ENCODE measurements around the gene ITPR1.
"Not testable (repeated sequence)": the region's sequence is repeated elsewhere in the genome, so short reads cannot be mapped to it uniquely, and the experiment has no call there.

ITPR1 gene

DNA sequence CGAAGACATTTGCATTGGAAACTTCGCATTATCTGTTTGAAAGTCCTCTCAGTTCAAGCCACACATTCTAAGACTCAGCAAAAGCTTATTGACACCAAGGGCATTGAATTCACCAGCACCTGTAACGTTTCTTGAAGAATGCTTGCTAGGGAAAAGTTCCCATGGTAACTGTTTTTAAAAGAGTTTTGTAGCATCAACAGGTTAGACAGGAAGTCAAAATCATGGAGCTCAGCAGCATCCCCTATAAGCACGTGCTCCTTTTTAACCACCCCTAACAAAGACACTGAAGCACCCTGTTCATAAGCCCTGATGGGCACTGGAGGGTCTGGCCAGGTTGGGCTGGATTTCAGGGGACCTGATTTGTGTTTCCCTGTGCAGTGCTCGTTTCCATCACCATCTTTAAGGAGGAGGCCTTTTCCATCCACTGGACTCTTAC is 256.4 kb downstream of the ITPR1 start:
- DNase-seq: no peak

DNA sequence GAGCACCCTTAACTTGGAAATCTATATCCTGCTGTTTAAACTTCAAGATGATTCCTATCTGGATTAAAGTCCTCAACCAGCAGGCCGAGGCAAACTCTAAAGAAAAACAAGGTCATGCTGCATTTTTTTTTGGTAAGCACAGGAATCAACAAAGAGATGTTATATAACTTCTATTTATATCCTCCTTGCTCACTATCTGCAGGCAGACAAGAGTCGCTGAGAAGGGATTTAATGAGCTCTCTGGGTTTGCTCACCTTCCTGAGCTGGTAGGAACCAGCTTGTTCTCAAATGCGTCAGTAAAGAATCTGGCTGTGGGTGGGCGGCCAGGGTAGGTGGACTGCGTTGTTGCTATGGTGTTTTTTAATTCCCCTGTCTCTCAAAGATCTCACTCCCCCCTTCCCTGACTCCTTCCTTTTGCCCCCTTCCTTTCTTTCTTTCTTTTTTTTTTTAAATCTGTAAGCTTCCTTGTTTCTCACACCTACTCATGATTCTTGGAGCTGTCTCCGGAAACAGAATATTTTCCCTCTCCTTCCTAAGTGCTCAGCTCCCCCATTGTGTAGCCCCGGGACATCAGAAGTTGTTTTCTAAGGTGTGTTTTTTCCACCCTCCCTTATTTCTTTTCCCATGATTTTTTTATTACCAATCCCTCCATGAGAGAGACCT is 257.3 kb downstream of the ITPR1 start:
- no peak for DNase-seq

DNA sequence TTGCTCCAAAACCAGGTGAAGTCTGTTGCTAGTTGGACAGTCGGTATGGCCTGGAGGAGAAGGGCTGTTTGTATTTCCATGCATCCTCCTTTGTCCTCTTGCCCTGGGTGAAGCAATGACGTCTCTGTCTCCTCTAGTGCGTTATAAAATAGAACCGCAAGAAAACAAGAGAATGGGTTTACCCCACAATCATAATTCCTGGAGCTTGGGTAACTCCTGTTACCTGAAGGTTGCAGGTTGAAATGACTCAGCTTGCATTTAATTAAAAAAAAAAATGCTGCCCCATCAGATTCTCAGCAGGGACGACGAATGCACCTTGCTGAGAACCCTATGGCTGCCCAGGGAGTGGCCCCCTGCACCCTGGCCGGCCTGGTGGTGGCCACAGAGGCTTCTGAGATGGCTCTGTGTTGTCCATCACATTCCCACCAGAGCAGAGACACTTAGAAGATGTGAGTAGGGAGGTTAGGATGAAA is 257.9 kb downstream of the ITPR1 start:
- DNase-seq: no peak

DNA sequence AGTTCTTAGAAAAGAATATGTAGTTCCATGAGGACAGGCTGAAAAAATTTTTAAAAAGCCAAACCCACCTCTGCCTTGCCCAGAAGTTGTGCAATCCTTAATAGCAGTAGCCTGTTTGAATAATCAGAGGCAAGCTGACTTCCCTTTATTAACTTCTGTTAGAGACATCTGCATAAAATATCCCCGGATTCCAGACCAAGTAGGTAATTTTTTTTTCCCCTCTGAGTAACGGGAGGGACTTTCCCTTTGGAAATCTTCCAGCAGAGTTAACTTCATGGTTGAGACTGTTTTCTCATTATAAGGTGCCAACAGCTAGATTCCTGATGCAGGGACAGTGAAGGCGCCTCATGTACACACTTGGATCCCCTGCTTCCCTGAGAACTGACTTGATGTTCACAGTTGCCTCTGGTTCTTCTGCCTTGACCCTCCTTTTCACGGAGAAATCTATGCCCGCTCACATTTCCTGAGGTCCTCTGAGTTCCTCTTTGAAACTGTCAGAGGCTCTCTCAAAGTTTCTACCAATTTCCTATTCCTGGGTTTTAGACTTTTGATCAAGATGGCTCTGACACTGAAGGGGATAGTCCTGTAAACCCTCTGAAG is 258.5 kb downstream of the ITPR1 start:
- DNase-seq: no peak

DNA sequence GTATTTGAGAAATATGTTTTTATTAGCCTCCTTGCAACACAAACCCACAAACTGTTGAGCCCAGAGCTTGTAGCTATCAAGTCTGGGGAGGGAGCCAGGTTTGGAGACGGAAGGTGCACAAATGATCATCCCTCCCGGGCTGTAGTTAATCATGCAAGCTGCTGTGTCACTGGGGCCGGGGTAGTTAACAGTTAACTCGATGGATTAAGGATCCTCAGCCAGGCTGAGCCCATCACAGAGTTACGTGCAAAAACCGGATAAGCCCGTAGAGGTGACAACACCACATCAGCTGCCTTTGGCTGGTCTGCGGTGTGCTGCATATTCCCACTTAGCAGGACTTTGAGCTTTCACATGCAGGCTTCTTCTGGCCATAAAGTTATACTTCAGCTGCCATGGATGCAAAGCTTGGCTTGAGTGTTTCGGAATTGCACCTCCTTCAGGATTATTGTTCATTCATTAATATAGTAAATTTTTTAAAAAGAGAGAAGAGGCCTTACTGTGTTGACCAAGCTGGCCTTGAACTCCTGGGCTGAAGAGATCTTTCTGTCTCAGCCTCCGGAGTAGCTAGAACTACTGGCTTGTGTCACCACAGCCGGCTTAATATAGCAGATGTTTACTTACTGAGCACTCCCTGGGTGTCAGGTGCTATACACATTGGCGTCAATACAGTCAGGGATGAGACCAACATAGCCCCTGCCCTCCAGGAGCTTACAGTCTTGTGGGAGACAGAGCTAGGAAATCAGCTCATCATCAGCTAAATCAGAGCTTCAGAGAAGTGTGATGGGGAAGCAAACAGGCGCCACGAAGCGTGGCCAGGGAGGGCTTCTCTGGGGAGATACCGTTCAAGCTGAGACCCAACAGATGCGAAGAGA is 259.3 kb downstream of the ITPR1 start:
- no peak for DNase-seq

DNA sequence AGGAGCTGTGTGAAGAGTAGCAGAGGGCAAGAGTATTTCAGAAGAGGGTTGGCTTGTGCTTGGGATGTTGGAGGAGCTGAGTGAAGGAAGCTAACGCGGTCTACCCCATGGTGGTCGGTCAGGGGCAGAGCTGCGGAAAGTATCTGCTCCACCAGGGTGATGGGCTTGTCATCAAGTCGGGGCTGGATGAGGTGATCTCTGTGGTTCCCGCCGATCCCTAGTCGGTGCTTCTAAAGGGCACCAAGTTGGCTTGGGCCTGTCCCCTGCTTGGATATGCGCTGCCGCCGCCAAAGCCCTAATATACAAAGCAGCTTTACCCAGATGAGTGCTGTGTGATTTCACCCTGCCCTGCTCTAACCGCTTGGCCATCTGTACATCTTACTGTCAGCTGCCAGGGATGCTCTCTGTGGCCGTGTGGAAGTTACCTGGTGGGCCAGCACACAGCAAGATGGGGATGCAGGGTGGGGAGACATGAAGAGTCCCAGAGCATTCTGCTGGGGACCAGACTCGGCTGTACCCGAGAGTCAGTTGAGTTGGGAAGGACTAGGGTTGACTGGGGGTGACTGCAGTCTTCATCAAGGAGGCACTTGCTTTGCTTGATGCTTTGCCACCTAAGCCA is 260.0 kb downstream of the ITPR1 start:
- DNase-seq: no peak

DNA sequence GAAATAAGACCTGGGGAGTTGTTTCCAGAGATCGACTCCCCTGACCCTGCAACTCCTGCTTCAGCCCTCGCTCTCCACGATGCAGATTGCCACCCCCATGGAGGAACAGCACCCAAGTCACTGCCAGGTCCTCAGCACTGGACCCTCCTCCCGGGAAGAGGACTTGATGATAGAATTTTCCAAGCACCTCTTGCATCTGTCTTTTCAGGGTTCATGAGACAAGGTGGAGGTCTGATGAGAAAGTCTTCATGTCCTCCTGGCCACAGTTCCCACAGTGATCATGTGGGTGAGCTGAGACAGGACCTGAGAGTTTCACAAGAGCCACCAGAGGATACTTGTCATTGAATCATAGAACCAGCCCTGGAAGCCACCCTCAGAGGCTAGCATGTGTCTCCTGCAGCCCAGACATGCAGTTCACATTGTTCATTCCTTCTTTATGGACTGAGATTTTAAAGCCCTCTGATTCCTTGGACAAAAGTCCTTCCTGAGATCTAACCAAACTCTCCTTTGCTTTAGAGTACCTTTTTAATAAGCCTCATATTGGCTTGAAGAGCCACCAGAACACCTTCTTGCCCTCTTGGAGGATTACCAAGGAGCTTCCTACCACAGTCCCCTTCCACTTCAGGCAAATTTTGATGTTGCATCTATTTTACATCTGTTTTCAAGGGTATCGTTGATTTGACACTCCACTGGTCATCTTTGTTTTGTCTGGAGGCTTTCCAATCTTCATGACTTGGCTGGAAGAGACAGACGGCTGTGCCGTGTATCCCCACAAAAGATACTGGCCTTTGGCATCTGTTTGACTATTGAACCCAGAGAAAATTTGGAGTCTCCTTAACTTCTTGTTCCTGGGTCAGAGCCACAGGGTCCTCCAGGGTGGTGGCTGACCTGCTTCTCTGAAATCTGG is 261.3 kb downstream of the ITPR1 start:
- no peak for DNase-seq

DNA sequence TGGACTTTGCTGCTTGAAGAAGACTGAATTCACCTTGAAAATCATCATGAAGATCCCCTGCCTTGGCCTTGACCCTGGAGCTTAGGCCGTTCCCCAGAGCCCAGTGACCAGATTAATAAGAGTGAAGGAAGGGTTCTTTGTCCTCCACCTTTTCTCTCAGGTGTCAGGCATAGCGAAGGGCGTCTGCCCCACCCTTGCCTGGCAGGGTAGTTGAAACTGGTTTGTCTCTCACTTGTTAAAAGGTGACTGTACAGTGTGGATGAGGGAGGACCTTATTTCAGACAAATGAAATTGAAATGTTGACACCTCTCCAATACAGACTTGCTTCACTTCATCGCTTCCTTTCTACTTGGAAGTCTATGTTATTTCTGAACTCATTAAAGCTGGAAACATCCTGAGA is 262.4 kb downstream of the ITPR1 start:
- DNase-seq: no peak

DNA sequence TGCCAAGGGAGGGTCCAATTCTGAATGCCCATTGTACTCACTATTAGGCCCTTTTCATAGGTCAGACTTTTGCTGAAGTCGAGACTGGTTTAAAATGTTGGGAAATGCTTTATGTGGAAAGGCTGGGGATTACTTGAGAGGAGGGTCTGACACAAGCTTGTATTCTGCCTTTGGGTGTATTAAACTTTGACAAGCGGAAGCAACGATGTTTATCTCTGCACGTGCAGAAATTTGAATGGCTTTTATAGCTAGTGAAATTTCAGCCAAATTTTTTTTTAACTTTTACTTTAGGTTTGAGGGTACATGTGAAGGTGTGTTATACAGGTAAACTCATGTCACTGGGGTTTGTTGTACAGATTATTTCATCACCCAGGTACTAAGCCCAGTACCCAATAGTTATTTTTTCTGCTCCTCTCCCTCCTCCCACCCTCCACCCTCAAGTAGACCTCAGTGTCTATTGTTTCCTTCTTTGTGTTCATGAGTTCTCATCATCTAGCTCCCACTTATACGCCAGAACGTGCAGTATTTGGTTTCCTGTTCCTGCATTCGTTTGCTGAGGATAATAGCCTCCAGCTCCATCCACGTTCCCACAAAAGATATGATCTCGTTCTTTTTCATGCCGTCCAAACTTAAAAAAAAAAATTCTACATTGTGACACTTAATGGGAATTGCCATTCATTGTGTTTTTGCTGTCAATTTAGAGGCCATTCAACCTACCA is 263.1 kb downstream of the ITPR1 start:
- DNase-seq: no peak

DNA sequence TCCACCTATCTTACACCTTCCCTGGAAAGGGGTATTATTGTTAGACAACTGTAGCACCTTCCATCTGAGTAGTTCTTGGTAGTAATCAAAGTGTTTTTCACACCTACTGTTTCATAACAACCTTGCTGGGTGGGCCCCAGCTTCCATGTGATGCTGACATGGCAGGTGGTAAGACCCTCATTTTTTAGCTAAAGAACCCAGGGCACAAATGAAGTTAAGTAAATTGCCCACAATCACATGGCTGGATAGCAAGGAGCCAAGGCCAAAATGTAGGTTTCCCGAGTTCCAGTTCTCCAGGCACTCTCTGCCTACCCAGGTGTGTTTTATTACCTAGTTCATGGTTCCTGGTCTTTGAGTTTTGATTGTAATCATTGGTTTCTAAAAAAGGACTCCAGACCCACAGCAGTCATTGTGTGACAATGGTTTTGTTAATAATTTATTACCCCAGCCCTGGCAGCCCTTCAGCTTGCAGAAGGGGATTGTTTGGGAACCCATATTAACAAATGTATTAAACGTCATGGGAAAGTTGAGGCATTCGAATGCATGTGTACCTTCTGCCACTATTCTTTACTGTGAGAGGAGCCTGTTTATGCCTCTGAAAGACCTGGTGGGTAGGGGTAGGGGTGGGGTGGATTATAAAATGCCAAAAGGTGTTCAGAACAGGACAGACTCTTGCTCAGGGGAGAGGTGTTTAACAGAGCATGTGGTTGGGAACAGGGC is 263.9 kb downstream of the ITPR1 start:
- DNase-seq: no peak

DNA sequence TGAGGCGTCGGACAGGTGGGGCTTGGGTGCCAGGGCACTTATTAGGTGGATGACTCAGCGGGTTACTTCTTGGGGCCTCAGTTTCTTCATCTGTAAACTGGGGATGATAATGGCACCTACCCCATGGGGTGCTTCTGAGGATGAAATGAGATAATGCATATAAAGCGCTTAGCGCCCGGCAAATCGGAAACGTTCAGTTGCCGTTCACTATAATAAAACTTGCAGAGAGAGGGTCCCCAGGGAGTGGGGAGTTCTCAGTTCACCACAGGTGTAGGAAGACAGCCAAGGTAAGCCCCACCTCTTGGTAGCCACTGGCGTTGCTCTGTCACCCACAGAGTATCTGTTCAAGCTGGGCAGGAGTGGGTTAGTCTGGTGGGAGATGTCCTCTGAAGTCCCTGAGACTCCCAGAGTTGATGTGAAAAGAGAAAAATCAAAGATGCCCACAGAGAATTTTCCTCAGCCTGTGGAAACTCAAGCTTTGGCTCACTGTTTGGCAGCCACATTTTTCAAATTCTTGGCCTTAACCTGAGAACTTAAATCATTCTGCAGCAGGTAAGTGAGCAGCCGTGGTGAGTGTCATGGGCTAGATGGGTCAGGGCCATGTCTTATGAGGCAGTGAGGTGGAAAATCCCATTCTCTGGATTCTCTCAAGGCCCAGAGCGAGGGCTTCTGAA is 264.6 kb downstream of the ITPR1 start:
- DNase-seq: no peak

DNA sequence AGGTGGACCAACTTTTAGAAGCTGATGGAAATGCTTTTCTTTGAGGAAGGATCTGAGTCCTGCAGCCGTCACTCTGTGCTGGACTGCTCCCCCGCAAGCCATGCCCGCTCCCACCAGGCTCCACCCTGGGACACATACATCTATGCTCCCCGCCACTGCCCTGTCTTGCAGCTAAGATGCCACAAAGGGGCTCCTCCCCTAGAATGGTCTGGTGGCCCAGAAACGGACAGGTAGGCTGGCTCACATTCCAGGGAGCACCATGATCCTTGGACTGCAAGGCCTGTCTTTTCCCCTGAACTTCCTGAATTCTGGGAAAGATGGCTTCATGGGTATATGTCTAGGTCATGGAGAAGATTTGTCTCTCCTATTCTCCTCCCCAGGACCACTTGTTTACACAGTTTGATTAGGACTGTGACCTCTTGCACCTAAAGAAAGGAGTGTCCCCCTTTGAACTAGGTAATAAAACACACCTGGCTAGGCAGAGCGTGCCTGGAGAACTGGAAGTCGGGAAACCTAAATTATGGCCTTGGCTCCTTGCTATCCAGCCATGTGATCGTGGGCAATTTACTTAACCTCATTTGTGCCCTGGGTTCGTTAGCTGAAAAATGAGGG is 265.2 kb downstream of the ITPR1 start:
- no peak for DNase-seq

DNA sequence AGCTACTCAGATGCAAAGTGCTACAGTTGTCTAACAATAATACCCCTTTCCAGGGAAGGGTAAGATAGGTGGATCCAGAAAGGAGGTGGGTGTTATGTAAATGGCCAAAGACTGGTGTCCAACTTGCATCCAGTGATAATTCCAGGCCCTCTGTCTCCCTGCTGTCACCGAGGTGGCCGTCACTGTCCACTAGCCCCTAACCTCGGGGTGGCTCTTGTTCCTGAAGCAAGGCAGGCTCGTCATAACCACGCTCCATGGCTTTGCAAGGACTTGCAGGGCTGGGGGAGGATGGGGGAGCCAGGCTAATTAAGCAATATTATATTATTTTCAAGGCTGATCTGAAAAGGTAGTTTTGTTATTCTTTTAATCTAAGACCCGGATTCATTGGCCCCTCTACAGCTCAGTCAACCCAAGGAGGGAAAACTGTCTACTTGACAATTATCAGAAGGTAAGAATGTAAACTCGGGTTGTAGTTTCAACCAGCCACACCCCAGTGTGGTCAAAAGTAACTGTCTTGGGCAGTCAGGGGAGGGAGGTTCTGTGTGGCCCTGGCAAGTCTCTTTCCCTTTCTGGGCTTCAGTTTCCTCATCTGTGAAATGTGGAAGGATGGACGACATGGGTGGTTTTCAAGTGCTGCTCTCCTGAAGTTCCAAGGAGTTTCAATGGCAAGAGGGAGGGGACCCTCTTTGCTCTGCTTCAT is 266.0 kb downstream of the ITPR1 start:
- DNase-seq: no peak

DNA sequence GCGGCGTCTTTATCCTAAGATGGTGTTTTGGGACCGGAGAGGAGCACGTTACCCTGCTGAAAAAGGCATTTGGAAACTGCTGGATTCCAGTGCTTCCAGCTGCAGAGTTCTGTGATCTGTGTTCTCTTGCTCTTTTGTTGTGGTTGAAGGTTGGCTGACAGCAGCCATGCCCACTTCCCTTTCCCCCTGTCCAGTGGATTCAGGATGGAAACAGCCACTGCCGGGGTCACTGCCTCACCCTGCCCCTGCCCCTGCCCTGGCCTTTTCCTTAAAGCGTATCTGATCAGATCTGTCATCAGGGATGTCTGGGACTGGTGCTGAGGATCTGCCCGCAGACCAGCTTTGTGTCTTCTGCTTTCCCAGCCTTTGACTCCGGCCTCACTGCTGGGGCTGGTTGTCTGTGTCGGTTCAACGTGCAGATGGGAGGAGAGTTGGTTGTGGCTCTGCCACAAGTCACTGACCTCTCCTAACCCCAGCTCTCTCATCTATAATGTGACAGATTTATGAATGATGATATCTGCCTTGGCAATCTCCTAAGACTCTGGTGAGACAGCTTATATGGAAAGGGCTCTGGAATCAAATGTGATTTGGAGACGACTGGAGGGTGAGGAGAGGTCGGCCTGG is 266.7 kb downstream of the ITPR1 start:
- DNase-seq: no peak

DNA sequence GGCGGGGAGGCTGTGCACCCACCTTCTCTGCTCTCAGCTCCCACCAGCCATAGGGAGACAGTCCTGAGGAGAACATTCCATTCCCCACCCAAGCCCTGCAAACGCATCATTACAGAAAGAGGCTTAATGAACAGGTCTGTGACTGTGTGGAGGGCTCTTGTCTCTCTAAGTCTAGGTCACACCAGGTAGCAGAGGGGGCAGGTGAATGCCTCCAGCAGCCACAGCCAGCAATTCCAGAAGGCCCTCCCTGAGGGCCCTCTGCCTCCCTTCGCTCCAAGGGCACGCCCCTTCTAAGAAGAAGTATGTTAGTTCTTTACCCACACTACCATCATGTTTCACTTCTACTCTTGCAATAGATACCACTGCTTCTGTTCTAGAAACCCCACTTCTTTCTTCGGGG is 268.6 kb downstream of the ITPR1 start:
- no peak for DNase-seq

DNA sequence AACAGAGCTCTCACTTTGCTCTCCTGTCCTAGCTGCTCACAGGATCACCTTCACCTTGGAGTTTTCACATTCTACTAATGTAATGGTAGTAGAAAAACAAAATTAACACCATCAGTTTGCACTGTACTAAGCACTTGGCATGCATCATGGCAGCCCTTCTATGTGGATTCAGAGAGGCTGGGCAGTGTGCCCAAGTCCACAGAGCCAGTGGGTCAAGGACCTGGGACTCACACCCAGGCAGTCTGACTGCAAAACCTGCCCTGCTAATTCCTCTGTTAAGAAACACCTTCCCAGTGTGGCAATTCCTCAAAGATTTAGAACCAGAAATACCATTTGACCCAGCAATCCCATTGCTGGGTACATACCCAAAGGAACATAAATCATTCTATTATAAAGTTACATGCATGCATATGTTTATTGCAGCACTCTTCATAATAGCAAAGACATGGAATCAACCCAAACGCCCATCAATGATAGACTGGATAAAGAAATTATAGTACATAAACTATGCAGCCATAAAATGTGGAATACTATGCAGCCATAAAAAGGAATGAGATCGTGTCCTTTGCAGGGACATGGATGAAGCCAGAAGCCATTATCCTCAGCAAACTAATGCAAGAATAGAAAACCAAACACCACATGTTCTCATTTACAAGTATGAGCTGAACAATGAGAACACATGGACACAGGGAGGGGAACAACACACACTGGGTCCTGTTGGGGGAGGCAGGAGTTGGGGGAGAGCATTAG is 269.5 kb downstream of the ITPR1 start:
- not testable (repeated sequence) for DNase-seq

DNA sequence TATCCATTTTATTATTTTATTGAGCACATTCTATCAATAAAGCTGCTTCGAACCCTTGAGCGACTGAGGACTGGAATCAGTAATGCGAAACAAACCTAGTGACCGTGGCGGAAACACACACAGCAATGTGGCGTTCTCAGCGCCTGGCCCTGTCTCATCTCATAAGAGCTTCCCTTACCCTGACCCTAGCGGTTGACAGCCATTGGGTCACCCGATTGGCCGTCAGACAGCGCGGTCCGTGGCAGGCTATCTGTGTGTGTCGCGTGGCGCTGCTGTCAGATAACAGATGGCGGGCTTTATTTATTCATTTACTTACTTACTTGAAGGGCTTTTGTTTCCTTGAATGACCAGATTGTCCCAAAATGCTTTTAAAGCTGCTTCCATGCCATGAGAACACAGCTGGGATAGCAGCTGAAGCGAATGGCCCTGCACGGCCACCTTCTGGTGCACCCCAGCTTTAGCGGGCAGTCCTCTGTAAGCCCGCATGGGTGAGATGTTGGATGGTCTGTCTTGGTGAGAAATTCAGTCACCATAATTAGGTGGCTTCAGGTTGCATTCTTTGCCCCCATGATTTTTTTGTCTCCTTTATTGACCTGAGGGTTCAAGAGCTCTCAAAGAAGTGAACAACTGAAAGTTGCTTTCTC is 270.6 kb downstream of the ITPR1 start:
- no peak for DNase-seq
